ENCODE results near the gene LCN2.
"Not testable (repeated sequence)": the region's sequence is repeated elsewhere in the genome, so short reads cannot be mapped to it uniquely, and the experiment has no call there.

Gene LCN2

GRCh38 chr9:128149001-128149701 lies at the start of gene LCN2:
LCN2 (plus strand) TSS chr9:128149453; CDS start chr9:128149526, 73 bp downstream.
- no peak for DNase-seq (ENCODE audit: low read depth in 2 of 2)

GRCh38 chr9:128099932-128100491 lies 49.2 kb upstream of the LCN2 start:
- DNase-seq (ENCODE audit: low read depth in 2 of 2): no peak

- DNase-seq (ENCODE audit: low read depth in 2 of 2): no peak
Measured at GRCh38 chr9:128100581-128100980, 48.7 kb upstream of the LCN2 start.

- no peak for DNase-seq (ENCODE audit: low read depth in 2 of 2)
Measured at GRCh38 chr9:128101231-128101661, 48.0 kb upstream of the LCN2 start.

GRCh38 chr9:128101690-128102089 lies 47.6 kb upstream of the LCN2 start:
- DNase-seq (ENCODE audit: low read depth in 2 of 2): no peak

GRCh38 chr9:128102196-128102595 lies 47.1 kb upstream of the LCN2 start:
- no peak for DNase-seq (ENCODE audit: low read depth in 2 of 2)

- no peak for DNase-seq (ENCODE audit: low read depth in 2 of 2)
Measured at GRCh38 chr9:128102861-128103588, 46.2 kb upstream of the LCN2 start.

GRCh38 chr9:128103589-128103962 lies 45.7 kb upstream of the LCN2 start:
- DNase-seq (ENCODE audit: low read depth in 2 of 2): peak in 1 of 2 donors; percentile 29

- no peak for DNase-seq (ENCODE audit: low read depth in 2 of 2)
Measured at GRCh38 chr9:128104171-128104618, 45.1 kb upstream of the LCN2 start.

- DNase-seq (ENCODE audit: low read depth in 2 of 2): no peak
Measured at GRCh38 chr9:128105538-128106175, 43.6 kb upstream of the LCN2 start.

- DNase-seq (ENCODE audit: low read depth in 2 of 2): no peak
Measured at GRCh38 chr9:128106181-128106939, 42.9 kb upstream of the LCN2 start.

GRCh38 chr9:128106940-128107467 lies 42.2 kb upstream of the LCN2 start:
- no peak for DNase-seq (ENCODE audit: low read depth in 2 of 2)

- DNase-seq (ENCODE audit: low read depth in 2 of 2): no peak
Measured at GRCh38 chr9:128107468-128108268, 41.6 kb upstream of the LCN2 start.

GRCh38 chr9:128108269-128109049 lies 40.8 kb upstream of the LCN2 start:
- DNase-seq (ENCODE audit: low read depth in 2 of 2): no peak

GRCh38 chr9:128109050-128109709 lies 40.1 kb upstream of the LCN2 start:
- DNase-seq (ENCODE audit: low read depth in 2 of 2): no peak

GRCh38 chr9:128111726-128112125 lies 37.5 kb upstream of the LCN2 start:
- DNase-seq (ENCODE audit: low read depth in 2 of 2): not testable (repeated sequence)

- no peak for DNase-seq (ENCODE audit: low read depth in 2 of 2)
Measured at GRCh38 chr9:128113526-128114325, 35.5 kb upstream of the LCN2 start.
